K562 (cell line): ENCODE measurements around the gene FAM110D. TPM values are rescaled to one million over a fixed set of nuclear protein-coding genes. Genes with fewer than 3 reads are reported as not detected.

Source experiments
- BCL6 ChIP-seq: fragments of 250-450 bp; sonication (Bioruptor Pico); IDR thresholded peaks from 2 replicates; pipeline ENCODE4 v1.4.0; 2020
- CBFA2T2 ChIP-seq: fragments of 450-650 bp; conservative IDR thresholded peaks from 2 replicates; pipeline ENCODE4 v1.6.1; 2017; ENCODE audit warnings: mild to moderate bottlenecking
- CBFA2T3 ChIP-seq: fragments of 450-650 bp; IDR thresholded peaks from 2 replicates; pipeline ENCODE4 v1.6.1; 2017
- CHD2 ChIP-seq: IDR thresholded peaks from 2 replicates; pipeline ENCODE4 v1.6.1; 2011; ENCODE audit warnings: low read depth, low read length
- FOXP1 ChIP-seq: sonication (generic); formaldehyde crosslinking; IDR thresholded peaks from 2 replicates; pipeline ENCODE4 v1.8.0; 2022; ENCODE audit warnings: mild to moderate bottlenecking, missing genetic modification reagents
- HCFC1 ChIP-seq: IDR thresholded peaks from 2 replicates; pipeline ENCODE4 v1.6.1; 2012; ENCODE audit warnings: low read depth, low read length, improper control_type of control experiment
- HDAC1 ChIP-seq, 2 experiments: fragments of 450-650 bp; IDR thresholded peaks; 2 replicates each; pipeline ENCODE4 v1.6.1; 2016 to 2017; ENCODE audit warnings: inconsistent platforms in 1 of 2, mild to moderate bottlenecking in 1 of 2, moderate library complexity in 1 of 2
- HMGN3 ChIP-seq: IDR thresholded peaks from 2 replicates; pipeline ENCODE4 v1.6.1; 2011; ENCODE audit warnings: borderline replicate concordance, low read depth, mild to moderate bottlenecking, mixed read lengths, low read length; ENCODE audit not compliant: insufficient read length; ENCODE audit errors: extremely low read depth
- KDM5B ChIP-seq: fragments of 200-600 bp; sonication (generic); IDR thresholded peaks from 2 replicates; pipeline ENCODE4 v1.6.1; 2012; ENCODE audit warnings: low read depth, mild to moderate bottlenecking, moderate library complexity, low read length, control low read depth, inconsistent platforms; ENCODE audit not compliant: insufficient replicate concordance
- MECOM ChIP-seq: fragments of 250-450 bp; sonication (Bioruptor Pico); IDR thresholded peaks from 2 replicates; pipeline ENCODE4 v1.8.0; 2022; ENCODE audit warnings: inconsistent platforms
- NCOA6 ChIP-seq: fragments of 450-650 bp; IDR thresholded peaks from 2 replicates; pipeline ENCODE4 v1.6.1; 2017; ENCODE audit warnings: mild to moderate bottlenecking
- RAD21 ChIP-seq, 2 experiments: fragments of 250-450 bp in 1 of 2; fragments of 450-650 bp in 1 of 2; sonication (Bioruptor Pico) in 1 of 2; formaldehyde crosslinking in 1 of 2; IDR thresholded peaks in 1 of 2; conservative IDR thresholded peaks in 1 of 2; 2 replicates each; pipeline versions ENCODE4 v1.4.0 to v1.8.0; 2020 to 2022; ENCODE audit warnings: mild to moderate bottlenecking in 2 of 2, moderate library complexity in 1 of 2
- RBM14 ChIP-seq: fragments of 200-400 bp; formaldehyde crosslinking; IDR thresholded peaks from 2 replicates; pipeline ENCODE4 v1.6.1; 2018; ENCODE audit warnings: low read depth, mild to moderate bottlenecking, low read length, moderate library complexity, borderline replicate concordance; ENCODE audit not compliant: insufficient read depth
- RBM17 ChIP-seq: fragments of 200-400 bp; formaldehyde crosslinking; IDR thresholded peaks from 2 replicates; pipeline ENCODE4 v1.6.1; 2017; ENCODE audit warnings: low read depth, mild to moderate bottlenecking, low read length, borderline replicate concordance
- RHOXF2B ChIP-seq: fragments of 250-450 bp; sonication (Bioruptor Pico); conservative IDR thresholded peaks from 2 replicates; pipeline ENCODE4 v1.5.1; 2021
- SIRT6 ChIP-seq: IDR thresholded peaks from one replicate; pipeline ENCODE4 v1.6.1; 2012; ENCODE audit warnings: low read depth, mild to moderate bottlenecking, control low read depth, inconsistent platforms, low read length, moderate library complexity
- SUPT5H ChIP-seq: fragments of 450-650 bp; IDR thresholded peaks from 2 replicates; pipeline ENCODE4 v1.6.1; 2016
- TEAD2 ChIP-seq: fragments of 450-650 bp; IDR thresholded peaks from 2 replicates; pipeline ENCODE4 v1.6.1; 2016; ENCODE audit warnings: missing genetic modification characterization, control low read depth, missing compliant biosample characterization
- TRIM25 ChIP-seq: fragments of 450-650 bp; IDR thresholded peaks from 2 replicates; pipeline ENCODE4 v1.7.0; 2016; ENCODE audit warnings: borderline replicate concordance
- ZC3H4 ChIP-seq: sonication (generic); formaldehyde crosslinking; IDR thresholded peaks from 2 replicates; pipeline ENCODE4 v1.9.0; 2021; ENCODE audit warnings: missing genetic modification reagents, borderline replicate concordance
- ZNF707 ChIP-seq: fragments of 250-450 bp; sonication (Bioruptor Pico); conservative IDR thresholded peaks from 2 replicates; pipeline ENCODE4 v1.8.0; 2022; ENCODE audit warnings: inconsistent platforms, mild to moderate bottlenecking, moderate library complexity
- ZSCAN29 ChIP-seq: fragments of 450-650 bp; IDR thresholded peaks from 2 replicates; pipeline ENCODE4 v1.6.1; 2017
- polyA plus RNA-seq, 8 experiments: library from polyadenylated mRNA; depleted of rRNA in 4 of 8; stranded (reverse) in 5 of 8; unstranded in 3 of 8; fragments of >200 nt; fragmentation: Nextera tagmentation in 2 of 8; fragmentation: Illumina TruSeq in 1 of 8; extraction: Ambion mirVana in 2 of 8; extraction: Trizol in 1 of 8; gene quantifications; 2 replicates each; pipeline versions ENCODE4 v1.2.1 to v1.2.3, GENCODE V29; 2011 to 2014; ENCODE audit warnings: inconsistent platforms in 1 of 8, missing spikeins in 1 of 8
- total RNA-seq, 7 experiments: library from RNA; depleted of rRNA in 6 of 7; stranded (reverse); fragments of >200 nt in 6 of 7; fragmentation: Illumina TruSeq in 2 of 7; extraction: Trizol in 2 of 7; gene quantifications; 2 replicates each; pipeline versions ENCODE4 v1.2.1 to v1.2.3, GENCODE V29; 2011 to 2021; ENCODE audit warnings: low replicate concordance in 1 of 7
- TF ChIP-seq, protein P1 (sequence below): fragments of 200-400 bp; formaldehyde crosslinking; IDR thresholded peaks from 2 replicates; pipeline ENCODE4 v1.6.1; 2017; ENCODE audit warnings: mild to moderate bottlenecking, low read depth, low read length, moderate library complexity
- TF ChIP-seq, protein P2 (sequence below): fragments of 450-650 bp; formaldehyde crosslinking; conservative IDR thresholded peaks from 2 replicates; pipeline ENCODE4 v1.4.0; 2022; ENCODE audit warnings: mild to moderate bottlenecking, missing genetic modification characterization

Gene FAM110D
- total and polyA plus RNA-seq, 9 of the 15 experiments (the other 6 are each of a cell fraction or from before 2014, with no cell fraction given): 0.04 to 1.1 (median 0.33) TPM

DNA sequence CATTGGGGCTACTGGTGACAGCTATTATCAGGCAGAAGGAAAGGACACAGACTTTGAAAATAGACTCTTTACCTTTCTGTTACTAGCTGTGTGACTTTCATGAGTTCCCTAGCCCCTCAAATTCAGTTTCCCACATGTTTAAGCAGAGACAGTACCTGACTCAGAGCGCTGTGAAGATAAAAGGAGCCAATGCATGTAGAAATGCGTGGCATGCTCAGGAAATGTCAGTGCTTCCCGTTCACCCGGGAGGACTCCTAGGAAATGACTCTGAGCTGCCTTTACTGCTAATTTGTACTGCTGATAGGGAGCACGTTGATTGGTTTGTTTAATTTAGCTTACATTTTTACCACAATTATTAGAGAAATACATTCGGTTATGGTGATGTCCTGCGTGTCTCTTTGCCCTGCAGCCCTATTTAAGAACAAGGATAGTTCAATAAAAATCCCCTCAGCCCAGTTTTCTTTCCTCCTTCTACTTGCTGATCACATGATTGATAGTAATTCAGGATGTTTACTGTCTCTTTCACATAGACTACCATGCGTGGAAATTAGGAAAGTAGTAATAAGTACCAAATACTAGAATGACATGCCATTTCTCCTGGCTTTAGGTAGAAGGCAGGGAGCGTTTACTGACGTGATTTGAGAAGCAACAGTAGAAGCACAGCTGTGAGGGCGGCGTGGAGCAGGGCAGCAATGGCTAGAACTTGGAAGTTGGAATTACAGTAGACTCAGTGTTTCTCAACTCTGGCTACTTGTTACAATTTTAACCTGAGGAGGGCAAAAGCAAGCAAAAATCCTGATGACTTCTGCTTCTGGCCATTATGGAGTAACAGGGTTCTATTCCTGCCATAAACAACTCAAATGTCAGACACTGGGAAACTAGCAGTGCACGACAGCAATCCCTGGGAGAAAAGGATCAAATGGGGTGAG lies 31.4 kb upstream of the FAM110D start (continued):
- TF ChIP-seq ZC3H4 (CRISPR knock-in tag) (0 out of 2 replicates have a peak, but pooled peaks have one; percentile 35), CBFA2T2 (no peak), HMGN3 (no peak), HDAC1 (IDR thresholded peaks at IDR 0.05) (no peak), CBFA2T3 (no peak), BCL6 (CRISPR knock-in tag) (peak; percentile 40; the same call in 1 of the 2 replicates), SIRT6 (no peak), ZNF707 (CRISPR knock-in tag) (no peak), TEAD2 (tag) (0 out of 2 replicates have a peak, but pooled peaks have one; percentile 44), RAD21 (CRISPR knock-in tag; conservative IDR thresholded peaks at IDR 0.05 in 1 of 2, IDR thresholded peaks at IDR 0.05 in 1 of 2) (no peak), MECOM (CRISPR knock-in tag) (peak; percentile 39; the same call in 1 of the 2 replicates), KDM5B (peak; percentile 88), RBM14 (no peak), NCOA6 (no peak), TRIM25 (no peak), SUPT5H (no peak; the same call in none of the 2 replicates), RHOXF2B (CRISPR knock-in tag) (0 out of 2 replicates have a peak, but pooled peaks have one; percentile 25), FOXP1 (CRISPR knock-in tag) (no peak), HCFC1 (no peak), ZSCAN29 (no peak), CHD2 (no peak), RBM17 (no peak)
- TF ChIP-seq, protein P1, sequence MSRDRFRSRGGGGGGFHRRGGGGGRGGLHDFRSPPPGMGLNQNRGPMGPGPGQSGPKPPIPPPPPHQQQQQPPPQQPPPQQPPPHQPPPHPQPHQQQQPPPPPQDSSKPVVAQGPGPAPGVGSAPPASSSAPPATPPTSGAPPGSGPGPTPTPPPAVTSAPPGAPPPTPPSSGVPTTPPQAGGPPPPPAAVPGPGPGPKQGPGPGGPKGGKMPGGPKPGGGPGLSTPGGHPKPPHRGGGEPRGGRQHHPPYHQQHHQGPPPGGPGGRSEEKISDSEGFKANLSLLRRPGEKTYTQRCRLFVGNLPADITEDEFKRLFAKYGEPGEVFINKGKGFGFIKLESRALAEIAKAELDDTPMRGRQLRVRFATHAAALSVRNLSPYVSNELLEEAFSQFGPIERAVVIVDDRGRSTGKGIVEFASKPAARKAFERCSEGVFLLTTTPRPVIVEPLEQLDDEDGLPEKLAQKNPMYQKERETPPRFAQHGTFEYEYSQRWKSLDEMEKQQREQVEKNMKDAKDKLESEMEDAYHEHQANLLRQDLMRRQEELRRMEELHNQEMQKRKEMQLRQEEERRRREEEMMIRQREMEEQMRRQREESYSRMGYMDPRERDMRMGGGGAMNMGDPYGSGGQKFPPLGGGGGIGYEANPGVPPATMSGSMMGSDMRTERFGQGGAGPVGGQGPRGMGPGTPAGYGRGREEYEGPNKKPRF: no peak
- TF ChIP-seq, protein P2, sequence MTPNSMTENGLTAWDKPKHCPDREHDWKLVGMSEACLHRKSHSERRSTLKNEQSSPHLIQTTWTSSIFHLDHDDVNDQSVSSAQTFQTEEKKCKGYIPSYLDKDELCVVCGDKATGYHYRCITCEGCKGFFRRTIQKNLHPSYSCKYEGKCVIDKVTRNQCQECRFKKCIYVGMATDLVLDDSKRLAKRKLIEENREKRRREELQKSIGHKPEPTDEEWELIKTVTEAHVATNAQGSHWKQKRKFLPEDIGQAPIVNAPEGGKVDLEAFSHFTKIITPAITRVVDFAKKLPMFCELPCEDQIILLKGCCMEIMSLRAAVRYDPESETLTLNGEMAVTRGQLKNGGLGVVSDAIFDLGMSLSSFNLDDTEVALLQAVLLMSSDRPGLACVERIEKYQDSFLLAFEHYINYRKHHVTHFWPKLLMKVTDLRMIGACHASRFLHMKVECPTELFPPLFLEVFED (CRISPR knock-in tag): peak; percentile 38; the same call in 1 of the 2 replicates
